Measurements from ENCODE around the gene ALOX5.
"Not testable (repeated sequence)": the region's sequence is repeated elsewhere in the genome, so short reads cannot be mapped to it uniquely, and the experiment has no call there.

The ALOX5 gene

DNA sequence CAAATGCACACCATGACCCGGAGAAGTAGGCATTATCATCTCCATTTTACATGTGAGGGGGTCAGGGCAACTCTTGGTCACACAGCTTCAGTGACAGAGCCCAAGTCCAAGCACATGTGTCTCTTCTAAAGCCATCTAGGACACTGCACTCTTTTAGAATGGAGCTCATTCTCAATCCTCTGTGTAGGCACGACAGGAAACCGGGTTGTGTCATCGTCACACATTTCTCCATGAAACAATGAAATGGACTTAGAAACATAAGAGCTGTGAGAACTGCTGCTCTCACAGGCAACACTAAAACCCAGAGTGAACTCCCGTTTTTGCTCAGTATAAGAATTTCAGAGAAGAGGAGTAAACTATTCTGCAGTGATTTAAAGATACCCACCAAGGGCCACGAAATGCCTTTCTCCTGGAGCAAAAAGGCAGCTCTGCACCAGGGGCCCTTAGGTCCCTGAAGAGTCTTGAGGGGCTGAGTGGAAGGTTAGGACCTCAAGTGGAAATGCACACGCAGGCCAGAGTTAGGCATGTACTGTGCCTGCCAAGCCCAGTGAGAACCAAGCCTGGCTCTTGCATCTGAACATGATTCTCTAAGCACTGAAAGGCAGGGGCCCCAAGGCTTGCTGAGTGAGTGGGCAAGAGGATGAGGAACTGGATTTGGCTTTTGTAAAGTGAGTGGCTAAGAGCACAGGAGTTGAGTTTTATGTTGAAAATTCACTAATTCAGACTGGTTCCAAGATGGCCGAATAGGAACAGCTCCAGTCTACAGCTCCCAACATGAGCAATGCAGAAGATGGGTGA lies 13.3 kb downstream of the ALOX5 start:
- WGBS: 82% methylated on average over 8 of the region's 8 CpGs
- Histone ChIP-seq H3K4me3 (ENCODE audit: insufficient read depth in 1 of 2, low read depth in 1 of 2, low read length in 2 of 2) (no peak overlapping the region), H3K4ac (ENCODE audit: low read depth in 1 of 2, low read length in 2 of 2) (no peak overlapping the region), H3K9ac (ENCODE audit: low read length) (no peak overlapping the region), H3K23ac (ENCODE audit: low read length in 2 of 2) (no peak overlapping the region), H4K8ac (ENCODE audit: low read length) (no peak overlapping the region), H4K91ac (ENCODE audit: low read length) (no peak overlapping the region), H3K9me3 (ENCODE audit: control insufficient read depth, low read length) (no peaks in the 10 kb centered on the region), H2AFZ (ENCODE audit: low read depth, low read length) (no peak overlapping the region), H2BK5ac (ENCODE audit: low read depth, low read length, poor library complexity, severe bottlenecking) (no peak overlapping the region), H3K27me3 (ENCODE audit: control insufficient read depth in 1 of 2, insufficient read depth in 1 of 2, low read length in 2 of 2) (peaks cover 4 to 7% of the 10 kb centered on the region in 2 experiments), H3K79me1 (replicated peaks; ENCODE audit: low read length, poor library complexity, severe bottlenecking) (no peaks in the 10 kb centered on the region), H2BK120ac (ENCODE audit: low read depth, low read length) (no peak overlapping the region), H2BK15ac (ENCODE audit: low read depth, poor library complexity, severe bottlenecking) (no peak overlapping the region), H3K4me2 (ENCODE audit: low read length, poor library complexity, severe bottlenecking) (no peak overlapping the region), H2AK5ac (ENCODE audit: low read length, severe bottlenecking) (no peak overlapping the region), H3K36me3 (ENCODE audit: control insufficient read depth in 1 of 2, insufficient read depth in 2 of 2, low read depth in 1 of 2, low read length in 2 of 2) (no peaks in the 10 kb centered on the region), H3K4me1 (ENCODE audit: control insufficient read depth, insufficient read depth, low read depth, low read length) (no peaks in the 10 kb centered on the region), H3K14ac (ENCODE audit: low read length in 2 of 2) (no peak overlapping the region), H3K18ac (ENCODE audit: low read depth in 1 of 2, low read length in 2 of 2) (no peak overlapping the region), H2BK12ac (ENCODE audit: low read length in 2 of 2) (no peak overlapping the region), H3K27ac (ENCODE audit: low read length, poor library complexity, severe bottlenecking) (no peak overlapping the region)
- DNase-seq: no peak

GRCh38 chr10:45389671-45390070 lies 15.7 kb downstream of the ALOX5 start:
- not testable (repeated sequence) for H3K9ac ChIP-seq (ENCODE audit: low read length); H3K14ac ChIP-seq (ENCODE audit: low read length in 2 of 2); H3K4ac ChIP-seq (ENCODE audit: low read depth in 1 of 2, low read length in 2 of 2); H2BK5ac ChIP-seq (ENCODE audit: low read depth, low read length, poor library complexity, severe bottlenecking); H3K27ac ChIP-seq (ENCODE audit: low read length, poor library complexity, severe bottlenecking); H4K91ac ChIP-seq (ENCODE audit: low read length); H3K9me3 ChIP-seq (ENCODE audit: control insufficient read depth, low read length); H4K8ac ChIP-seq (ENCODE audit: low read length); H3K79me1 ChIP-seq (replicated peaks; ENCODE audit: low read length, poor library complexity, severe bottlenecking); H3K4me3 ChIP-seq (ENCODE audit: insufficient read depth in 1 of 2, low read depth in 1 of 2, low read length in 2 of 2); H3K23ac ChIP-seq (ENCODE audit: low read length in 2 of 2); H3K27me3 ChIP-seq (ENCODE audit: control insufficient read depth in 1 of 2, insufficient read depth in 1 of 2, low read length in 2 of 2); H3K4me1 ChIP-seq (ENCODE audit: control insufficient read depth, insufficient read depth, low read depth, low read length); H2BK12ac ChIP-seq (ENCODE audit: low read length in 2 of 2); H2AK5ac ChIP-seq (ENCODE audit: low read length, severe bottlenecking); H3K18ac ChIP-seq (ENCODE audit: low read depth in 1 of 2, low read length in 2 of 2); H2BK120ac ChIP-seq (ENCODE audit: low read depth, low read length); H2BK15ac ChIP-seq (ENCODE audit: low read depth, poor library complexity, severe bottlenecking); H3K36me3 ChIP-seq (ENCODE audit: control insufficient read depth in 1 of 2, insufficient read depth in 2 of 2, low read depth in 1 of 2, low read length in 2 of 2); H3K4me2 ChIP-seq (ENCODE audit: low read length, poor library complexity, severe bottlenecking); H2AFZ ChIP-seq (ENCODE audit: low read depth, low read length); DNase-seq
- WGBS: 33% methylated on average over 1 of the region's 2 CpGs

DNA sequence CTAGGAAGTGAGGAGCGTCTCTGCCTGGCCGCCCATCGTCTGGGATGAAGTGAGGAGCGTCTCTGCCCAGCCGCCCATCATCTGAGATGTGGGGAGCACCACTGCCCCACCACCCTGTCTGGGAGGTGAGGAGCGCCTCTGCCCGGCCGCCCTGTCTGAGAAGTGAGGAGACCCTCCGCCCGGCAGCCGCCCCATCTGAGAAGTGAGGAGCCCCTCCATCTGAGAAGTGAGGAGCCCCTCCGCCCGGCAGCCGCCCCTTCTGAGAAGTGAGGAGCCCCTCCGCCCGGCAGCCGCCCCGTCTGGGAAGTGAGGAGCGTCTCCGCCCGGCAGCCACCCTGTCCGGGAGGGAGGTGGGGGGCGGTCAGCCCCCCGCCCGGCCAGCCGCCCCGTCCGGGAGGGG lies 17.6 kb downstream of the ALOX5 start:
- H3K36me3 ChIP-seq (ENCODE audit: control insufficient read depth in 1 of 2, insufficient read depth in 2 of 2, low read depth in 1 of 2, low read length in 2 of 2); H3K9me3 ChIP-seq (ENCODE audit: control insufficient read depth, low read length); H2BK120ac ChIP-seq (ENCODE audit: low read depth, low read length); H4K91ac ChIP-seq (ENCODE audit: low read length); H3K4me2 ChIP-seq (ENCODE audit: low read length, poor library complexity, severe bottlenecking); H3K23ac ChIP-seq (ENCODE audit: low read length in 2 of 2); H3K27me3 ChIP-seq (ENCODE audit: control insufficient read depth in 1 of 2, insufficient read depth in 1 of 2, low read length in 2 of 2); H2BK15ac ChIP-seq (ENCODE audit: low read depth, poor library complexity, severe bottlenecking); H3K4me1 ChIP-seq (ENCODE audit: control insufficient read depth, insufficient read depth, low read depth, low read length); DNase-seq; H3K9ac ChIP-seq (ENCODE audit: low read length); H3K27ac ChIP-seq (ENCODE audit: low read length, poor library complexity, severe bottlenecking); H4K8ac ChIP-seq (ENCODE audit: low read length); H3K4me3 ChIP-seq (ENCODE audit: insufficient read depth in 1 of 2, low read depth in 1 of 2, low read length in 2 of 2); H2BK5ac ChIP-seq (ENCODE audit: low read depth, low read length, poor library complexity, severe bottlenecking); H3K18ac ChIP-seq (ENCODE audit: low read depth in 1 of 2, low read length in 2 of 2); H2BK12ac ChIP-seq (ENCODE audit: low read length in 2 of 2); H3K79me1 ChIP-seq (replicated peaks; ENCODE audit: low read length, poor library complexity, severe bottlenecking); H2AK5ac ChIP-seq (ENCODE audit: low read length, severe bottlenecking); H2AFZ ChIP-seq (ENCODE audit: low read depth, low read length); H3K4ac ChIP-seq (ENCODE audit: low read depth in 1 of 2, low read length in 2 of 2); H3K14ac ChIP-seq (ENCODE audit: low read length in 2 of 2): not testable (repeated sequence)
- WGBS: 92% methylated on average over 18 of the region's 28 CpGs

DNA sequence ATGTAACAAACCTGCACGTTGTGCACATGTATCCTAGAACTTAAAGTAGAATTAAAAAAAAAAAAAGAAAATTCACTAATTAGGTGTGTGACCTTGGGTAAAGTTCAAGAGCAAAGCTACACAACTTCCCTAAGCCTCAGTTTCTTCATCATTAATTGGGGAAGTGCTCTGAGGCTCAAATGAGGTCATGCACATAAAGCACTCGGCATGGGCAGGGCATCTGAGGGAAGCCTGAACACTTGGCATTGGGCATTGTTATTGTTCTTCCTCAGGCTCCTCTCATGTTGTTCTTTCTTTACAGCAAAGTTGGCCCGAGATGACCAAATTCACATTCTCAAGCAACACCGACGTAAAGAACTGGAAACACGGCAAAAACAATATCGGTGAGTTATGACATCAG lies 21.5 kb downstream of the ALOX5 start:
- Histone ChIP-seq H3K27ac (ENCODE audit: low read length, poor library complexity, severe bottlenecking) (no peak overlapping the region), H3K9ac (ENCODE audit: low read length) (no peak overlapping the region), H4K91ac (ENCODE audit: low read length) (no peak overlapping the region), H3K23ac (ENCODE audit: low read length in 2 of 2) (no peak overlapping the region), H3K18ac (ENCODE audit: low read depth in 1 of 2, low read length in 2 of 2) (no peak overlapping the region), H3K4me2 (ENCODE audit: low read length, poor library complexity, severe bottlenecking) (no peak overlapping the region), H2BK120ac (ENCODE audit: low read depth, low read length) (no peak overlapping the region), H3K9me3 (ENCODE audit: control insufficient read depth, low read length) (peaks cover 3% of the 10 kb centered on the region), H3K27me3 (ENCODE audit: control insufficient read depth in 1 of 2, insufficient read depth in 1 of 2, low read length in 2 of 2) (peaks cover 0 to 5% of the 10 kb centered on the region in 2 experiments), H2BK15ac (ENCODE audit: low read depth, poor library complexity, severe bottlenecking) (no peak overlapping the region), H2BK12ac (ENCODE audit: low read length in 2 of 2) (no peak overlapping the region), H3K79me1 (replicated peaks; ENCODE audit: low read length, poor library complexity, severe bottlenecking) (no peaks in the 10 kb centered on the region), H4K8ac (ENCODE audit: low read length) (no peak overlapping the region), H3K36me3 (ENCODE audit: control insufficient read depth in 1 of 2, insufficient read depth in 2 of 2, low read depth in 1 of 2, low read length in 2 of 2) (no peaks in the 10 kb centered on the region), H2AK5ac (ENCODE audit: low read length, severe bottlenecking) (no peak overlapping the region), H2AFZ (ENCODE audit: low read depth, low read length) (no peak overlapping the region), H3K4ac (ENCODE audit: low read depth in 1 of 2, low read length in 2 of 2) (no peak overlapping the region), H3K4me3 (ENCODE audit: insufficient read depth in 1 of 2, low read depth in 1 of 2, low read length in 2 of 2) (no peak overlapping the region), H3K14ac (ENCODE audit: low read length in 2 of 2) (no peak overlapping the region), H2BK5ac (ENCODE audit: low read depth, low read length, poor library complexity, severe bottlenecking) (no peak overlapping the region), H3K4me1 (ENCODE audit: control insufficient read depth, insufficient read depth, low read depth, low read length) (no peaks in the 10 kb centered on the region)
- WGBS: 94% methylated on average over 6 of the region's 7 CpGs
- no peak for DNase-seq

All from mesenchymal stem cell (in vitro differentiated cells and primary cell).